ENCODE data around the gene CD44.

DNA sequence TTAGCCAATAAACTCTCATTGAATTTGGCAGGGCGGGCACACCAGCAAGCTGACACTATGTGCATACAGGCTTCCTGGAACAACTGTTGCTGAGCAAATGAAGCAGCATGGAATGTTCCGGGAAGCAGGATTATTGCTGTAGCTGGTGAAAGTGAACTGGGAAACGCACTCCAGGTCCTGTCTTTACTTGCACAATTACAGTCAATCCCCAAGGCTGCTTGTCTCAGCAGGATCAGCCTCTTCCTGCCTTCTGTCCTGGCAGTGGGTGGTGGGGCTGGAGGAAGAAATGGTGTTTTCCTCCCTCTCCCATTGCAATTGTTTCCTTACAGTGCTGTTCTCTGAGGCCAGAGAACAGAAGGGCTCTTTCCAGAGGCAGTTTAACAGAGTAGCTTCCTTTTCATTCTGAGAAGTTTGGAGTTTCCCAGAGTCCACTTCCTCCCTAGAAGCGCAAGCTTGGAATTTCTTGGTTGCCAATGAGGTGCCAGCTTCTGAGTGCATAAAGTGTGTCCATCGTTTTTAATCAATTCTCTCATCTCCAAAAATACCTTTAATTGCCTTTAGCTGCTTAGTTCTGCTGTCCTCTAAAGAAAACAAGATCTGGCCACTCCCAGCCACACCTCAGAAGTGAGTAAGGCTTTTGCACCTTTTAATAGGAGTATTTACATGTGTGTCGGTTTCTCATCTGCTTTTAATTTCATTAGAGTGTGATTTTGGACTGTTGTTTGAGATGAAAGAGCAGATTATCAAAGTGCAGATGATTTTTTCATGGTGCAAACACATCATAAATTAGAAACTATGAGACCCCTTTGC is 19.9 kb downstream of the CD44 start:
- TF ChIP-seq BACH2 (CRISPR knock-in tag; IDR thresholded peaks at IDR 0.05; ENCODE audit: borderline replicate concordance) = no peak
- no peak for TF ChIP-seq ZC3H10 (CRISPR knock-in tag; IDR thresholded peaks at IDR 0.05)
- TF ChIP-seq, protein P1, sequence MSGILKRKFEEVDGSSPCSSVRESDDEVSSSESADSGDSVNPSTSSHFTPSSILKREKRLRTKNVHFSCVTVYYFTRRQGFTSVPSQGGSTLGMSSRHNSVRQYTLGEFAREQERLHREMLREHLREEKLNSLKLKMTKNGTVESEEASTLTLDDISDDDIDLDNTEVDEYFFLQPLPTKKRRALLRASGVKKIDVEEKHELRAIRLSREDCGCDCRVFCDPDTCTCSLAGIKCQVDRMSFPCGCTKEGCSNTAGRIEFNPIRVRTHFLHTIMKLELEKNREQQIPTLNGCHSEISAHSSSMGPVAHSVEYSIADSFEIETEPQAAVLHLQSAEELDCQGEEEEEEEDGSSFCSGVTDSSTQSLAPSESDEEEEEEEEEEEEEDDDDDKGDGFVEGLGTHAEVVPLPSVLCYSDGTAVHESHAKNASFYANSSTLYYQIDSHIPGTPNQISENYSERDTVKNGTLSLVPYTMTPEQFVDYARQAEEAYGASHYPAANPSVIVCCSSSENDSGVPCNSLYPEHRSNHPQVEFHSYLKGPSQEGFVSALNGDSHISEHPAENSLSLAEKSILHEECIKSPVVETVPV (CRISPR knock-in tag; IDR thresholded peaks at IDR 0.05) = no peak
